Endodermal cell (in vitro differentiated cells): Measurements from ENCODE around the gene BOC. TPM values are rescaled to one million over a fixed set of nuclear protein-coding genes. Genes with fewer than 3 reads are reported as not detected.
A peak's percentile ranks its signal among the peaks of the same experiment; 100 is the strongest.

Experiments used
- DNase-seq: peaks from one replicate; pipeline ENCODE4 v3.0.0-alpha.2; 2017
- H3K27ac ChIP-seq: 2 replicates; pipeline ENCODE4 v1.5.1; 2013; ENCODE audit warnings: mild to moderate bottlenecking, low read depth, low read length, moderate library complexity
- H3K27me3 ChIP-seq: 2 replicates; pipeline ENCODE4 v1.6.1; 2013; ENCODE audit warnings: mild to moderate bottlenecking, low read length, moderate library complexity; ENCODE audit not compliant: insufficient read depth, control insufficient read depth, poor library complexity, severe bottlenecking
- H3K36me3 ChIP-seq: 2 replicates; pipeline ENCODE4 v1.7.0; 2013; ENCODE audit warnings: mild to moderate bottlenecking, low read length, moderate library complexity; ENCODE audit not compliant: control insufficient read depth, insufficient read depth
- H3K4me1 ChIP-seq: one replicate; pipeline ENCODE4 v1.7.0; 2013; ENCODE audit warnings: low read length; ENCODE audit not compliant: control insufficient read depth, insufficient read depth
- H3K4me3 ChIP-seq: 2 replicates; pipeline ENCODE4 v1.5.1; 2013; ENCODE audit warnings: mild to moderate bottlenecking, low read length, moderate library complexity
- H3K9ac ChIP-seq: 2 replicates; pipeline ENCODE4 v1.6.1; 2013; ENCODE audit warnings: mild to moderate bottlenecking, low read length, moderate library complexity; ENCODE audit not compliant: poor library complexity, severe bottlenecking; ENCODE audit errors: extremely low read depth
- H3K9me3 ChIP-seq: 2 replicates; pipeline ENCODE4 v1.6.1; 2013; ENCODE audit warnings: mild to moderate bottlenecking, low read length, moderate library complexity; ENCODE audit not compliant: control insufficient read depth
- H3K27ac Mint-ChIP-seq: 2 replicates; pipeline ENCODE4 v1.8.0; 2020; ENCODE audit warnings: mixed read lengths
- H3K27me3 Mint-ChIP-seq: 2 replicates; pipeline ENCODE4 v1.8.0; 2021; ENCODE audit warnings: mild to moderate bottlenecking, mixed read lengths; ENCODE audit not compliant: insufficient read depth
- H3K36me3 Mint-ChIP-seq: 2 replicates; pipeline ENCODE4 v1.8.0; 2020; ENCODE audit warnings: low read depth, mixed read lengths
- H3K4me1 Mint-ChIP-seq: 2 replicates; pipeline ENCODE4 v1.8.0; 2020; ENCODE audit warnings: mixed read lengths
- H3K4me3 Mint-ChIP-seq: 2 replicates; pipeline ENCODE4 v1.8.0; 2020; ENCODE audit warnings: mild to moderate bottlenecking, moderate library complexity, mixed read lengths
- H3K9me3 Mint-ChIP-seq: 2 replicates; pipeline ENCODE4 v1.8.0; 2020; ENCODE audit warnings: mild to moderate bottlenecking, mixed read lengths
- WGBS, 2 experiments: methylation state at CpG; one replicate each; pipeline versions ENCODE4 v1.1.5 to v1.1.7; 2013; ENCODE audit warnings: missing lambda C conversion rate in 2 of 2, mixed read lengths in 1 of 2; ENCODE audit not compliant: insufficient coverage in 1 of 2, insufficient read length in 1 of 2; 5-methylcytosine and 5-hydroxymethylcytosine counted together
- total RNA-seq, 2 donors: library from RNA; stranded (reverse); fragmentation: NEBNext Ultra II Directional in 1 of 2; extraction: Animal tissue kit (Norgen Biotek cat#: 25700) in 1 of 2; gene quantifications; 2 replicates in 1 of 2; 3 replicates in 1 of 2; pipeline ENCODE4 v1.2.1, GENCODE V29; 2021
- TF ChIP-seq, protein P1 (sequence below): fragments of 200-600 bp; sonication (generic); conservative IDR thresholded peaks from 2 replicates; pipeline ENCODE4 v1.5.0; 2021; ENCODE audit warnings: antibody characterized with exemption, mild to moderate bottlenecking

BOC gene
- total RNA-seq, 2 donors from 2014 or later, result 9.8 to 12.3 TPM

DNA sequence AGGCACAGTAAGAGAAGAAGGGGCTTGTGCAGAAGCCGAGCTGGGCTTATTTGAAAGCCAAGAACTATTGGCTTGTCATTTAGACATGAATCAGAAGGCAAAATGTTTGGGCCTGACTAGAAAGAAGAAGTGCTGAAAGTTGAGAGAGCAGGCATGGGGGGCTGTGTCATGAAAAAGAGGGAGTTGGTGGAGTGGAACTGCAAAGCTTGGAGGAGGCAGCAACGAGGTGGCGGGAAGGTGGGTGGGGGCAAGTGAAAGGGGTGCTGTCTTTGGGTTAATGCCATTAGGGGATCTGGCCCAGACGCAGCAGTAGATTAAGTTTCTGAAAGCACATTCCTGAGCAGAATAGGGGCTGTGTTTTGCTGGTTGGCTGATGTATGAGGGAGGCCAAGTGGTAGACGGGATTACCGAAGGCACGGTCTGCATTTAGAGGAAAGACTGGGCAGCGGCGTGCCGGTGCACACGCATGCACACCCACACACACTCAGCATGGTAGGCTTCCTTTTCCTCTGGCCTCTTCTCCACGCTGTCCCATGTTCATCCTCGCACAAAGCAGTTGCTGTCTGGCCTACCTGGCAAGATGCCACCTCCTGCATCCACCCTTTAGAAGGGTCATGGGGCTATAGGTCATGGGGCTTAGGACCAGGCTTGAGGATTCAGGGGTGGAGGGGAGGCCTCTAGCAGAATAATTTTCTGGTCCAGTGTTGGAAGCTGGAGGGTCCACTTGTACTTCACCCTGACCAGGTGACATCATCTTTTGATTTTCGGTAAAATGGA, 43.0 kb downstream of the BOC start:
- Histone ChIP-seq H3K27me3 (peaks cover 17% of the 10 kb centered on the region), H3K27ac (peak overlapping the region; percentile 71), H3K4me1 (no peaks in the 10 kb centered on the region), H3K4me3 (no peak overlapping the region), H3K36me3 (no peaks in the 10 kb centered on the region), H3K9ac (no peak overlapping the region), H3K9me3 (no peaks in the 10 kb centered on the region)
- no peak for DNase-seq
- Mint-ChIP-seq H3K9me3 (no peaks in the 10 kb centered on the region), H3K36me3 (peaks cover 10% of the 10 kb centered on the region), H3K27me3 (peaks cover 9% of the 10 kb centered on the region), H3K4me3 (no peak overlapping the region), H3K27ac (no peak overlapping the region), H3K4me1 (peaks cover 18% of the 10 kb centered on the region)
- TF ChIP-seq, protein P1, sequence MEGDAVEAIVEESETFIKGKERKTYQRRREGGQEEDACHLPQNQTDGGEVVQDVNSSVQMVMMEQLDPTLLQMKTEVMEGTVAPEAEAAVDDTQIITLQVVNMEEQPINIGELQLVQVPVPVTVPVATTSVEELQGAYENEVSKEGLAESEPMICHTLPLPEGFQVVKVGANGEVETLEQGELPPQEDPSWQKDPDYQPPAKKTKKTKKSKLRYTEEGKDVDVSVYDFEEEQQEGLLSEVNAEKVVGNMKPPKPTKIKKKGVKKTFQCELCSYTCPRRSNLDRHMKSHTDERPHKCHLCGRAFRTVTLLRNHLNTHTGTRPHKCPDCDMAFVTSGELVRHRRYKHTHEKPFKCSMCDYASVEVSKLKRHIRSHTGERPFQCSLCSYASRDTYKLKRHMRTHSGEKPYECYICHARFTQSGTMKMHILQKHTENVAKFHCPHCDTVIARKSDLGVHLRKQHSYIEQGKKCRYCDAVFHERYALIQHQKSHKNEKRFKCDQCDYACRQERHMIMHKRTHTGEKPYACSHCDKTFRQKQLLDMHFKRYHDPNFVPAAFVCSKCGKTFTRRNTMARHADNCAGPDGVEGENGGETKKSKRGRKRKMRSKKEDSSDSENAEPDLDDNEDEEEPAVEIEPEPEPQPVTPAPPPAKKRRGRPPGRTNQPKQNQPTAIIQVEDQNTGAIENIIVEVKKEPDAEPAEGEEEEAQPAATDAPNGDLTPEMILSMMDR, result no peak
- WGBS, 2 experiments, result 88 to 92% methylated on average over 5 to 14 of the region's 14 CpGs

DNA sequence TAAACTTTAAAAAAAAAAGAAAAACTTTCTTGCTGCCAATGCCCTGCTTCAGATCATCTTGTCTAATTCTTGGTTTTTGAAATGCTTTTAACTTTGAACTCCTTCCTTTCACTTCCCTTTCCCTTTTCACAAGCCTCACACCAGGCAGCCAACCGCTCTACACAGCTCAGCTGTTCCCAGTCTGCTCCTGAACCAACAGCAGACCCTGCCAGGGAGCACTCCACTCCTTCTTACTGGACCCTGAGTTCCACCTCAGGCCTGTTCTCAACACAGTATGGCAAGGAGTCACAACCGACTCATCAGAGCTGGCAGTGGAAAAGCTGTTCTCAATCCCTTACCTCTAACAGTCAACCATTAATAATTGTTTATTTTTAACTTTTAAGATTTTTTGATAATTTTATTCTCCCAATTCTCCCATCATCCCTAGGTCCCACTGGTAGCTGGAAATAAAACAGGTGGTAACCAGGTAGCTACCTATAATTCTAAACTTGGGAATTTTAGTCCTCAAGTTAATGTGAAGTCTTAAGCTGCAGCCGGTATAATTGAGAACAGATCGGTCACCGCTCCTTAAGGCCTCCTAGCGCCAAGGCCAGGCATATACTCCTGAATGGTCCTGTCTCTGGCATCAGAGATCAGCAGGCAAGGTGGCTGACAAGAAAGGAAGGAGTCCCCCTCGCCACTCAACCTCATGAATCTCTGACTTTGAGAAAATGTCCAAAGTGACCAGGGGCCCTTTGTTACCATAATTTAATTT, 43.9 kb downstream of the BOC start:
- no peak overlapping the region for H3K27ac ChIP-seq
- no peak overlapping the region for H3K27ac Mint-ChIP-seq
- TF ChIP-seq, protein P1, result peak; percentile 73
- H3K4me1 ChIP-seq, result no peaks in the 10 kb centered on the region
- peak; percentile 72 for DNase-seq
- H3K9me3 ChIP-seq, result no peaks in the 10 kb centered on the region
- H3K9ac ChIP-seq, result no peak overlapping the region
- H3K9me3 Mint-ChIP-seq, result no peaks in the 10 kb centered on the region
- H3K4me3 ChIP-seq, result no peak overlapping the region
- H3K27me3 ChIP-seq, result peaks cover 16% of the 10 kb centered on the region
- no peaks in the 10 kb centered on the region for H3K36me3 ChIP-seq
- H3K27me3 Mint-ChIP-seq, result peaks cover 12% of the 10 kb centered on the region
- peaks cover 8% of the 10 kb centered on the region for H3K36me3 Mint-ChIP-seq
- H3K4me3 Mint-ChIP-seq, result no peak overlapping the region
- peaks cover 18% of the 10 kb centered on the region for H3K4me1 Mint-ChIP-seq
- 87 to 100% methylated on average over 2 to 7 of the region's 7 CpGs for WGBS, 2 experiments

DNA sequence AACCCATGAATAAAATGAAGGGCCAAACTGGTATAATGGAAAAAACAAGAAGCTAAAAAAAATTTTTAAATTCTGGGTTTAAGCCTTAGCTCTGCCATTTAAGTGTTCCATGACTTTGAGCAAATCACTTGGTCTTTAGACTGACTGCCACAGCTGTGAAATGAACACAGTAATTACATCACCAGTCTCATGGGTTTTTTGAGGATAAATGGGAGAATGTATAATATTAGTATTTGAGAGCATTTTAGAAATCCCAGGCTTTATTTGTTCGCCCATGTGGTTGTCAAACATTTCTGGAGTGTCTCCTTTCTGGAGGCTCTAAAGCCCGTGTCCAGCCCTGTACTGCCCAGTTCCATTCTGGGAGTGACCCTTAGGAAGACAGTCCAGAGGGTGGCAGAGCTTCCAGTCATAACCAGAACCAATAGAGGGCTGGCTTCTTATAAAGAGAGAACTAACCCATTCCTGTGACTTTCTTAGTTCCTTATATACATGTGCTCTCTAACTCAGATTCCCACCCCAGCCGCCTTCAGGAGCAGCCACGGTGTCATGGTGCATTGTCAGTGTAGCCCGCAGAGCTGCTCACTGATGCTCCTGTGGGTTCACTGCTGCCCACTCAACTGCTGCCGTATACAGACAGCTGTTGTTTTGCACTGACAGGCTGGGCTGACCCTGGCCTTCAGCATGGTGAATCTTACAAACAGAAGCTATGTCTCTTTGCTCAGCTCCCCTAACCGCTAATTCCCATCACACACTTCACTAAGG, 44.7 kb downstream of the BOC start:
- TF ChIP-seq, protein P1, result no peak
- Mint-ChIP-seq H3K27ac (no peak overlapping the region), H3K27me3 (peaks cover 12% of the 10 kb centered on the region), H3K36me3 (peaks cover 3% of the 10 kb centered on the region), H3K4me1 (peaks cover 18% of the 10 kb centered on the region), H3K9me3 (no peaks in the 10 kb centered on the region), H3K4me3 (no peak overlapping the region)
- DNase-seq, result no peak
- Histone ChIP-seq H3K9ac (no peak overlapping the region), H3K9me3 (no peaks in the 10 kb centered on the region), H3K4me1 (no peaks in the 10 kb centered on the region), H3K4me3 (no peak overlapping the region), H3K36me3 (no peaks in the 10 kb centered on the region), H3K27me3 (peaks cover 19% of the 10 kb centered on the region), H3K27ac (peak overlapping the region; percentile 47)
- WGBS, 2 experiments, result 93 to 97% methylated on average over 6 to 7 of the region's 7 CpGs
